Hematopoietic multipotent progenitor cell treated with erythropoietin and hydrocortisone succinate and interleukin-3 and kit ligand, for 8 days (in vitro differentiated cells): ENCODE data around the gene PNKP.
A peak's percentile ranks its signal among the peaks of the same experiment; 100 is the strongest.

Experiments used
- DNase-seq: peaks from one replicate; pipeline ENCODE4 v3.0.0-alpha.2; 2015

PNKP gene

GRCh38 chr19:49857061-49857837 lies 10.1 kb downstream of the PNKP start:
- no peak for DNase-seq

GRCh38 chr19:49856574-49857021 lies 10.8 kb downstream of the PNKP start:
- no peak for DNase-seq

DNA sequence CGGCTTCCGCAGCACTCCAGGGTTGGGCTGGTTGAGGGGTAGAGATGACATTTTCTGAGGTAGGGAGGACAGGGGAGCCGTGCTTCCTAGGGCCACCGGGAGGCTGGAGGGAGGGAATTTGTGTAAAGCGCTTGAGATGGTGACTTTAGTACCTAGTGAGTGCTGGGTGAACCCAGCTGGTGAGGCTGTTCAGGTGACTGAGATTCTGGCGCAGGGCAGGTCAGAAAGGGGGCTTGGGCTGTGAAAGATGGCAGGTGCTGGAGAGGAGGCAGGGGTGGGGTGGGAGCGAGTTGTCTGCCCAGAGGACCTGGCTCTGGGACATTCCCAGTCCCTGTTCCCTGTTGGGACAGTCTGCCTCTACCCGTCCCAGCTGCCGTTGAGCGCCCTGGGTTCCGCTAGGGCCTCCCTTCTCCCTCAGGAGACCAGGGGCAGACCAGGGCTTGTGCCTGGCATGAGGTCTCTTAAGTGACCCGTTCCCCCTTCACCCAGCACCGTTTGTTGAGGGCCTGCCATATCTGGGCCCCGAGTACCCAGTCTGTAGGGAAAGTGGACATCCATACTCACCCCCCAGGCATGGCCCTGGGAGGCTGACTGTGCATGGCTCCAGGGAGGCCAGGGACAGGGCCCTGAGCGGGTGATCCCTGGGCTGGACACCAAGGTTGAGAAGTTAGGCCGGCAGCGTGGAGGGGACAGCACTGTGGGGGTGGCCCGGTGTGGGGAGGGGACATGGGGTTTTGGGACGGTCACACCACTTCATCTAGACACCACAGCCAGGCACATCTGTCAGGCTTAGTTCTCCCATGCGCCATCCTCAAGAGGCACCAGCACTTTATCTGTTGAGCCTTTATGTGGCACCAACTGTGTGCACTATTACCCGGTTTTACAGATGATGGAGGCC lies 11.5 kb downstream of the PNKP start:
- no peak for DNase-seq

DNA sequence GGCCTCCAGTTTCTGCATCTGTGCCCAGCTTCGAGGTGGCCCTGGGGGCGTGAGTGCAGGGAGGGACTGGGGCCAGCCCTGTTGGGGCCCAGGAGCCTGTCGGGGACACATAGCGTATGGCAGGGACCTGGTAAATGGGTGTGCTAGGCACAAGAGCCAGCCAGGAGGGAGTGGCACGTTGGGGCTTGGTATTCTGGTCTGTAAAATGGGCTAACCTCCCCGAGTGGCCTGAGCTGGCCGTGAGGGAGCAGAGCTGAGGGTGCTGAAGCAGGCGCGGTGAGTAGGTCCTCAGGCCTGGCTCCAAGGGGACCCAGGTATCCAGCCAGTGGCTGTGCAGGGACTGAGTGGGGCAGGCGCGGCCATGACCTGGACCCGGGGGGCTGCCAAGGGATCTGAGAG lies 12.1 kb downstream of the PNKP start:
- no peak for DNase-seq

- no peak for DNase-seq
Measured at GRCh38 chr19:49854378-49855263, 12.8 kb downstream of the PNKP start.

GRCh38 chr19:49853852-49854377 lies 13.5 kb downstream of the PNKP start:
- no peak for DNase-seq

- no peak for DNase-seq
Measured at GRCh38 chr19:49852631-49853126, 14.7 kb downstream of the PNKP start.

DNA sequence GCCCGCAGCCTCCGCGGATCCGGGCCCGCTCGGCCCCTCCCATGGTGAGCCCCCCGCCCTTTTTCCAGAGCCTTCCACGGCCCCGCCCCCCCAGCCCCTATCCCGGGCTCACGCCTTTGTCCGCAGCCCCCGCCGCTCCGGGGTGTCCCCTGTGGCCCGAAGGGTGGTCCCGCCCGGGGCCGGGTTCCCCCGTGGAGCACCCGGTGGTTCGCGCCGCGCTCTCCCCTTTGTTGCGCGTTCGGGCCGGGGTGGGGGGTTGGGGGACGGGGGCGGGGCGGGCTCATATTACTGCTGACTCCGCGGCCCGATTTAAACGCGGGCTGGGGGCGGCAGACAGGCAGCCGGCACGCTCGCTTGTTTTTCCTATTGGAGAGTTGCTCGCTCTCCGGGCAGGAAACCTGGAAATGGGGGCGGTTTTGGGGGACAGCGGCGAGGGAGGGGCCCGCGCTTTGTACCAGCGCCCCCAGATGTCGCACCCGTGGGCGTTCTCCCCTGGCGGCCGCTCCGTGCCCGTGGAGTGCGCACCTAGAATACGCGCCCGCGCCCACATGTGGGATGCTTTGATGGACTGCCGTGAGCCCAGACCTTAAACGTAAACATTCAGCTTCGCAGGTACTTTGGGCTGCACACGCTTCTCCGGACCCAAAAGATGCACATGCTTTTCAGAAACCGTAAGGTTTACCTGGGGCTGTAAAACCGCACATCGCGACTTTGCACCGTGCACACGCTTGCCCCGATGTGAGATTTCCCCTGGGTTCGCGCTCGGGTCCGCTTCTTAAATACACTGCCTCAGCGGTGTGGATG lies 15.7 kb downstream of the PNKP start:
- no peak for DNase-seq

DNA sequence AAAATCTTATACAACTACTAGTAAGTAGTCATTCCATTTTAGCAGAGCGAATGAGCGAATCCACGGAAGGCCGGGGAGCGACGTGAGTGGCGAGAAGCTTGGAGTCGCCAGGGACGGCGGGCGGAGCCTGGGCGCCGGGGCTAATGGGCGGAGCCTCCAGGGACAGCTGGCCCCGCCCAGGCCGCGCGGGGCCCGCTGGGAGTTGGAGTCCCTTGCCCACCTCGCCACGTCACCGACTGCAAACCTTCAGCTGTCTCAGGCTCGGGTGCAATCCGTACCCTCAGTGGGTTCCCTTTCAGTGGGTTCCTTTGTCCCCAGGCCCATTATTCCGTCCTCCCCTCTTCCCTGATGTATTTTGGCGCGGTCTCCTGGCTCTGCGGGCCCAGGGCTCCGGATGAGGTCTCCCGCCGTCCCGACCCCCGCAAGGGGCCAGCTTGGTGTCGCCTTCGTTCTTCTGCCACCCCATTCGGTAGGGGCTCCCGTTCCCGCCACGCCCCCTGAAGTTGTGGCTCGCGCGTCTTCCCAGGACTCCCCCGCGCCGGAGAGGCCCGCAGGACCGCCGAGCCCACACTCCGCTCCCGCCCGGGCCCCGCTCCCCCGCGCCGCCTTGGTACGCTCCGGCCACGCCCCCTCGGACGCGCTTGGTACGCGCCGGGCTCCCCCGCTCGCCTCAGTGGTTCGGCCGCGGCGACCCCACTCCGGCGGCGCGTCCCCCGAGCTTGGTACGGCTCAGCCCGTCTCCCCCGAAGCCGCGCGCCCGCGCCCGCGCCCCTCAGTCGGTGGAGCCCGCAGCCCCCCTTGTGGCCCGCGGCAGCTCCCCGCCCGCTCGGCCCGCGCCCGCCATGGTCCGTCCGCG lies 16.7 kb downstream of the PNKP start, which contains the start of gene PTOV1:
TSS of gene PTOV1 (plus strand) at position 673 of the 856 bp plus-strand sequence.
- peak; percentile 92 for DNase-seq

GRCh38 chr19:49850221-49850486 lies 17.2 kb downstream of the PNKP start:
- DNase-seq = no peak

- DNase-seq = no peak
Measured at GRCh38 chr19:49849433-49850220, 17.7 kb downstream of the PNKP start.

DNA sequence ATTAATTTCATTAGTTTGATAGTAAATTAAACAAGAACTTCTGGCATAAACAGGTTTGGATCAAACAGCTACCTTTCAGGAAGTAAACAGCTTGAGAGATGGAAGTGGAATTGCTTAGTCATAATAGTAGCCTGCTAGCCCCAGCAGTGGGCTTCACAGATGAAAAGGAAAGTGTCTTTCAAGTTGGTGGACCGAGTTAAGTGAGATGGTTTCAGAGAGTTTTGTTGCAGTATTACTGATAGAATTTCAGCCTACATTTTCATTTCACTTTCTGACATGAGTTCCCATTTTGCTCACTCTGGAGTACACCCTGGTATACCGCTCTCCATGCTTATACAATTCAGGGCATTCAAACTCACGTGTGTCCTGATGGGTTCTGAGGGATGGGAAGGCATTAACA lies 18.4 kb downstream of the PNKP start:
- DNase-seq = no peak

- peak; percentile 85 for DNase-seq
Measured at GRCh38 chr19:49847731-49848696, 19.4 kb downstream of the PNKP start.

DNA sequence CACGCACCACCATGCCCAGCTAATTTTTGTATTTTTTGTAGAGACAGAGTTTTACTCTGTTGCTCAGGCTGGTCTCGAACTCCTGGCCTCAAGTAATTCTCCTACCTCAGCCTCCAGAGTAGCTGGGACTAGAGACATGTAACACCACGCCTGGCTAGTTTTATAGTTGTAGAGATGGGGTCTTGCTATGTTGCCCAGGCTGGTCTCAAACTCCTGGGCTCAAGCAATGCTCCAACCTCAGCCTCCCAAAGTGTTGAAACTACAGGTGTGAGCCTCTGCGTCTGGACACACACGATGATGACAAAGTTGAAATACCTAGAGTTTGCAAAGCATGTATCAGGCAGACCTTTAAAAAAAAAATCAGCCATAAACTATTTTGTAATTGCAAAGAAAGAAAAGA lies 21.0 kb downstream of the PNKP start:
- DNase-seq = no peak

- DNase-seq = no peak
Measured at GRCh38 chr19:49845414-49845813, 22.0 kb downstream of the PNKP start.

- no peak for DNase-seq
Measured at GRCh38 chr19:49844138-49845095, 23.0 kb downstream of the PNKP start.

GRCh38 chr19:49843265-49843664 lies 24.1 kb downstream of the PNKP start:
- no peak for DNase-seq
